HG02642 (cell line): ENCODE results near the gene BCL3.

Experiments used
- ATAC-seq: cut with Tn5 transposase; IDR thresholded peaks from one replicate; pipeline ENCODE4 v1.9.1; 2021; ENCODE audit warnings: mild to moderate bottlenecking; ENCODE audit not compliant: unreplicated experiment, poor library complexity

Gene BCL3

DNA sequence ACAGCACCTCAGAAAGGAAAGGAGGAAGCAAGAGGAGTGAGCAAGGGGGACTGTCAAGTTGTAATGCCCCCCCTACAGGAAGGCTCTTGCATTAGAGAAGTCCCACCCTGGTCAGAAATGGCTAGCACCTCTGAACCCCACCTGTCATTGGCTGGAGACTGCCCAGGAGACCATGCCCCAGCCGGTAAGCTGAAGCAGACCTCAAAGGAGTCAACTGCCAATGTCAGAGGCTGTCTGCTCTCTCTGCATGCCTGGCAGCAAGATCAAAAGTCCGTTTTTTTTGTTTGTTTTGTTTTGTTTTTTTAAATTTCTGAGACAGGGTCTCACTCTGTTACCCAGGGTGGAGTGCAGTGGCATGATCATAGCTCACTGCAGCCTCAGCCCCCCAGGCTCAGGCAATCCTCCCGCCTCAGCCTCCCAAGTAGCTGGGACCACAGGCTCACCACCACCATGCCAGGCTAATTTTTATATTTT lies 8.1 kb upstream of the BCL3 start:
- no peak for ATAC-seq

DNA sequence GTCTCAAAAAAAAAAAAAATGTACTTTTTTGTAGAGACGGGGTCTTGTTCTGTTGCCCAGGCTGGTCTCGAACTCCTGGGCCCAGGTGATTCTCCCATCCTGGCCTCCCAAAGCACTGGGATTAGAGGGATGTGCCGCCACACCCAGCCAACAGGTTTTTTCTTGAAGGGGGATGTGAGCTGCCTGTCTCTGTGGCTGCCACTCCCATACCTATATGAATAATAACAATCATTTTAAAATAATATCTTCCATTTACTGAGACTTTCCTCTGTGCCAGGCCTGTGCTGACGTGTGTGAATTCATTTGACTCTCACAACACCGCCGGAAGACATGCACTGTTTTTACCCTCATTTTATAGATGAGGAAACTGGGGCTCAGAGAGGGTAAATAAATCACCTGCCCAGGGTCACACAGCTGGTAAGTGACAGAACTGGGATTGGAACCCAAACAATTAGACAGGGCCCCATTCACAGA lies 7.2 kb upstream of the BCL3 start:
- ATAC-seq: no peak

DNA sequence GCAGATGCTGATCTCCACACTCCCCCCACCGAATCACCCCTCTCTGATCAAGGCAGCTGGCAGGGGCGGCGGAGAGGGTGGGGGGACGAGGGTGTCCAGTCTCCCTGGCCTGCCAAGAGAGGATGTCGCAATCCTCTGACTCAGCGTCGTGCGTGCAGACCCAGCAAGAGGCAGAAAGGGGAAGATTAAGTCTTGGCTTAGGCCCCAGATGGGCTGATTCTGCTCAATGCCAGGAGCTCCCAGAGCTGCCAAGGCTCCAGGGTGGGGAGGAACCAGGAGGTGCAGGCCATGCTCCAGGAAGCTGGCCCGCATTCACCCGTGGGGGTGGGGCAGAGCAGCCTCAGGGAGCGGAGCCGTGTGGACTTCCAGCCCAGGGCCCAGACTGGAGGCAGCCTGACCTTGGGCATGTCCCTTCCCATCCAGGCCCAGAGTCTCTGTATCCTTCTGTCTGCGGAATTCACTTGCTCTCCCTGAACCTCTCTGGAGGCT lies 6.6 kb upstream of the BCL3 start:
- no peak for ATAC-seq

DNA sequence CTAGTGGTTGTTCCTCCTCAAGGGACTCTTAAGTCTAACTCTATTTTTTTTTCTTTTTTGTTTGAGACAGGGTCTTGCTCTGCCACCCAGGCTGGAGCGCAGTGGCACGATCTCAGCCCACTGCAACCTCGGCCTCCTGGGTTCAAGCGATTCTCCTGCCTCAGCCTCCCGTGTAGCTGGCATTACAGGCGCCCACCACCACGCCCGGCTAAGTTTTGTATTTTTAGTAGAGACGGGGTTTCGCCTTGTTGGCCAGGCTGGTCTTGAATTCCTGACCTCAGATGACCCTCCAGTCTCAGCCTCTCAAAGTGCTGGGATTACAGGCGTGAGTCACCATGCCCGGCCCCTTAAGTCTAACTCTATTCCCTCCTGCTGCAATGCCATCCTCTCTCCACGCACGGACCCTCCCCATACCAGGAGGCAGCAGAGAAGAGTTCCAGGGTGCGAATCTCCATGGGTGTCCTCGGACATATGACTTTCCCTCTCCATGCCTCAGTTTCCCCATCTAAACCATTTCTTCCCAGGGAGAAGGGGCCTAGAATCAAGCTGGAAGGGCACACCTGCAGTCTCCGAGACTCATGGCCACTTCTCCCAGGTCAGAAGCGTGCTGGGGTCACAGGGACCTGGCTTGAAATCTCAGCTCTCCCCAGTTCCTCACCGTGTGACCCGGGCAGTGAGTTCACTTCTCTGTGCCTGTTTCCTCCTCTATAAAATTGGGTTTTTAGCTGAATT lies 6.0 kb upstream of the BCL3 start:
- no peak for ATAC-seq

DNA sequence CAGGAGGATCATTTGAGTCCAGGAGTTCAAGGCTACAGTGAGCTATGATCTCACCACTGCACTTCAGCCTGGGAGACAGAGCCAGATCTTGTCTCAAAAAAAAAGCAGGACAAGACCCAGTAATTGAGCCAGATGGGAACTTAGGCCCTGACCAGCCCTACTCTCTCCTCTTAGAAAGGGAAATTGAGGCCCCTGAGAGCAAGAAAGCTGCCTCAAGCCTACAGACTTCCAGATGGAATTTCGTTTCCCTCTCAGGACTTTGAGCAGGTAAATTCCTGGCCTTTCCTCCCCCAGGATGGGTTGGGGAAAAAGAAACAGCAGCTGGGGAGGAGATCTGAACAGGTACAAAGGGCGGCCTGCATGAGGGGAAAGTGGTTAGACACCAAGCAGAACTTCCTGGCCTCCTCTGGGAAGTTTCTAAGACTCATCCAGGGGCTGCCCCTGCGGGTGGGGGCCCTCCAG lies 3.6 kb upstream of the BCL3 start:
- ATAC-seq: no peak

DNA sequence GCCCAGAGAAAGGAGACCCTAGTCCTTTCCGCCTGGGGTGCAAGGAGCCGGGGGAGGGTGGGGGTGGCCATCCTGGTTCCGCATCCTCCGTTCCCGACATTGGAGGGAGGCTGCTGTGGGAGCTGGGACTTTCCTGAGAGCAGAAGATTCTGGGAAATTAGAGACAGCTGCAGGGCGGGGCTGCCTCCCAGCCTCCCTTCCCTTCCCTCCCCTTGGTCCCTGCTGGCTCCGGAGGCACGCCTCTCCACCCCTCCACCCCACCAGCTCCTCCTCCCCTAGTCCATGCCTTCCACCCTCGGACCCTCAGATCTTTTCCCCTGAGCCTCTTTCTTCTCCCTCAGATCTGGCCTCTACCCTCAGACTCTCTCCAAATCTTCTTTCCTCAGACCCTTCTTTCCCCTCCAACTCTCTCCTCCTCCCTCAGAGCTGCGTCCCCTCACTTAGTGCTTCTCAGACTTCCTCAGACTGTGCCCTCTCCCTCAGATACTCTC lies 3.1 kb upstream of the BCL3 start:
- ATAC-seq: no peak

DNA sequence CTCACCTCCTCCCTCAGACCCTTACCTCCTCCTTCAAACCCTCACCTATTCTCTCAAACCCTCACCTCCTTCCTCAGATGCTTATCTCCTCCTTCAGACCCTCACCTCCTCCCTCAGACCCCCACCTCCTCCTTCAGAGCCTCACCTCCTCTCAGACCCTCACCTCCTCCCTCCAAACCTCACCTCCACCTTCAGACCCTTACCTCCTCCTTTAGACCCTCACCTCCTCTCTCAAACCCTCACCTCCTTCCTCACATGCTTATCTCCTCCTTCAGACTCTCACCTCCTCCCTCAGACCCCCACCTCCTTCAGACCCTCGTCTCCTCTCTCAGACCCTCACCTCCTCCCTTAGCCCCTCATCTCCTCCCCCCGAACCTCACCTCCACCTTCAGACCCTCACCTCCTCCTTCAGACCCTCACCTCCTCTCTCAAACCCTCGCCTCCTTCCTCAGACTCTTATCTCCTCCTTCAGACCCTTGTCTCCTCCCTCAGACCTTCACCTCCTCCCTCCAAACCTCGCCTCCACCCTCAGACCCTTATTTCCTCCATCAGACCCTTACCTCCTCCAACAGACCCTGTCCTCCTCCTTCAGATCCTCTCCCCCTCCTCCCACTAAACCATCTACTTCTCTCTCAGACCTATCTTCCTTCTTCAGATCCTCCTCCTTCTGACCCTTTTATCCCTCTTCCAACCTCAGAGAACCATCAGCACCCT lies 2.5 kb upstream of the BCL3 start:
- ATAC-seq: no peak

DNA sequence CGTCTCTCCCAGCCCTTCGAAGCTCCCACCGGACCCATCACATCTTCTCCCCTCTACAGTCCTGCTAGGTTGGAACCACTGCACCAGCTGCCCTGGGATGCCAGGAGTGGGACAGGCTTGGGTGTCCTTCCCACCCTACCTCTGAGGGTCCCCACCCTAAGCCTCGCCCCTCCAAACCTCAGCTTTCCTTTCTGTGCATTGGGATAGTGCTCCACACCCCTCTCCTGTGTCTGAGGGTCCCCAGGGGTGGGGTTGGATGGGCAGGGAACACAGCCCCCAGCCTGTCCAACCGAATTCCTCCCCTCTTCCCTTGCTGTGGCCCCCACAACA lies 1.9 kb upstream of the BCL3 start:
- no peak for ATAC-seq

DNA sequence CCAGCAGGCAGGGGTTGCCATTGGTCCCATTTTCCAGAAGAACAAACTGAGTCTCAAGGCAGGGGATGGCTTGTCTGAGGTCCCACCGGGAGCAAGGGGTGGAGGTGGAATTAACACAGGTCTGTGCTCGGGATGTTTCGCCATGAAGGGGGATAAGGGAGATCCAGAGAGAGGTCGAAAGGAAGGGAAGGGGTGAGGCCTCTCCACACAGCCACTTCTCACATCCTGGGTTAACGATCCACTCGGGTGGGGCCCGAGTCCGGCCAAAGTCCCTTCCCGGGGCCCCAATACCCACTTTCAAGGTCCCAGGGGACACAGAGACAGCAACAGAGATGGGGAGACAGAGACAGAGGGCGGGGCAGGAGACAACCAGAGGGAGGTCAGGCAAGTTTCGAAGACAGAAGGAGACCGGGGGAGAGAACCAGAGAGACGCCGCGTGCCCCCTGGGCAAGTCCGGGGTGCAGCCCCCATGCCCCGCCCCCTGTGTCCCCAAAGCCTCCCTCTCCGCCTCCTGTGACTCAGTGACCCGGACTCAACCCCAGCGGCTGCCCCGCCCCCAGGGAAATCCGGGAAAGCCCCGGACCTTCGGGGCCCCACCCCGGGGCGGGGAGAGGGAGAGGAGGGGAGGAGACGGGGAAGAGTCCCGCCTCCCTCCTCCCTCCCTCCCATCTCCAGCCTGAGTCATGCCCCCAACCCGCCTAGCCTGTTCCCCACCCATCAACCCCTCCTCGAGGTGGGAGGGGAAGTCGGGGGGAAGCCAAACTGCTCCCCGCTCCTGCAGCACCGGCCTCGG lies 1.4 kb upstream of the BCL3 start:
- ATAC-seq: peak; percentile 45

DNA sequence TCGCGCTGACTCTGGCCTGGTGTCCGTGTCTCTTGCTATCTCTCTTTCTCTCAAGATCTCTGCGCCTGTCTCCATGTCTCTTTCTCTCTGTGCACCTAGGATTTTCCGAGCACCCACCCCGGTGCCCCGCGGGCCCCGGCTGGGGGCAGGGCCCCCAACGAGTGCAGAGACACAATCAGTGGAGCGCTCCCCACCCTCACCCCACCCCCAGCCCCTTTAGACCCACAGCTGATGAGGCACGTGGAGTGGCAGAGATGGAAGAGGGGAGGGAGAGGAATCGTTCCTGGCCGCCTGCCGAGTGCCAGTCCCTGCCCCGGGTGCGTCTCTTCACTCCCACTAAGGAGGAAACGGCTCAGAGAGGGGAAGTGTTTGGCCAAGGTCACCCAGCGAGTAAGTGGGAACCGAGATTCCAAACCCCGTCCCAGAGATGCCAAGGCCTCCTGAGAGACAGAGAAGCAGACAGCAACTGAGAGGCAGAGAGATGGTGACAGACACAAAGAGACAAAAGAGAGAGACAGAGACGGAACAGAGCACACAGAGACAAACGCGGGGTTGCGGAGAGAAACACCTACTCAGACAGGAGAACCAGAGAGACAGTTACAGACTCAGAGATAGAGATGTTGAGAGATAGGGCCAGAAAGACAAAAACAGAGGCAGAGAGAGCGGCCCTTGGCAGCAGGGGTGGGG lies 626 bp upstream of the BCL3 start:
- peak; percentile 10 for ATAC-seq

DNA sequence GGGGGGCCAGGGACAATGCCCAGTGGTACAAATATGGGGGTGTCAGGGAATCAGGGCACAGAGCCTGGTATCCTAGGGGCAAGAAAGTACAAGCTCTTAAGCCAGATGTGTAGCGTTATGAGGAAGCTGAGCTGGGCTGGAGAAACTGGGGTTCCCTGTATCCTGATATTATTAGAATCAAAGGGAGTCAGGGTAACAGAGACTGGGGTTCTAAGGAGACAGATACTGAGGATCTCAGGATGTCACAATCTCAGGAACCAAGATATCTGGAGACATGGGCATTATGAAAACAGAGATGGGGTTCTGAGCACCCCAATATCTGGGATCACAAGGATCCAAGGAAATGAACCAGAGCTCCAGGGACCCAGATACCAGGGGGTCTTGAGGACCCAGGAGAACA lies 784 bp downstream of the BCL3 start:
- no peak for ATAC-seq

DNA sequence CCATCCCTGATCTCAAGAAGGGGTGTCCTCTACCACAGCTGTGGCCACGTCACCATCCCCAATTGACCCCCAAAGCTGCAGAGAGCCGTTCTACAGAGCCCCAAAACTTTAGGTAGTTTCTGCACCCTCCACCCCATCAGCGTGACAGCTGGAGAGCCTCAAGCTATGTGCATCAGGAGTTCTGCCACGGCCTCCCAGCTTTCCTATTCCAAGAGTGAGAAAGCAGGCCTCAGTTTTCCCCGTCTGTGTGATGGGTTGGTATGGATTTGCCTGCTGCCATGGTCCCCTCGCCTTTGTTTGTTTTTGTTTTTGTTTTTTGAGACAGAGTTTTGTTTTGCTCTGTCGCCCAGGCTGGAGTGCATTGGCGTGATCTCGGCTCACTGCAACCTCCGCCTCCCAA lies 1.5 kb downstream of the BCL3 start:
- no peak for ATAC-seq

DNA sequence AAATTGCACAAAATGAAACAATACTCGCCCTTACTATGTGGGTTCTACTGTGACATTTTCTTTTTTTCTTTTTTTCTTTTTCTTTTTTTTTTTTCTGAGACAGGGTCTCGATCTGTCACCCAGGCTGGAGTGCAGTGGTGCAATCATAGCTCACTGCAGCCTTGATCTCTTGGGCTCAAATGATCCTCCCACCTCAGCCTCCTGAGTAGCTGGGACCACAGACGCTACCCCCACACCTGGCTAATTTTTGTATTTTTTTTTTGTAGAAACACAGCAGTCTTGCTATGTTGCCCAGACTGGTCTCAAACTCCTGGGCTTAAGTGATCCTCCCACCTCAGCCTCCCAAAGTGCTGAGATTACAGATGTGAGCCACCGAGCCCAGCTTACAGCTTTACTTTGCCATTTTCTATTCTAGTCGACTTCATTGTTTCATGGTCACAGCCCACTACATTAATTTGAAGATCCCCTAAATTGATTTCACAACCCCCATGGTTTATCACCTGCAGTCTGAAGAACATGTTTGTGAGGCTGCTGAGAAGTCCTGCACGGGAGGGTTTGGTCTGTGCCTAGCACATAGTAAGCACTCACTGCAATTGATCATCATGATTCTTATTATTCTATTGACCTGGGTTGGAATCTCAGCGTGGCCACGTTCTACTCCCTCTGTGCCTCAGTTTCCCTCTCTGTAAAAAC lies 3.8 kb downstream of the BCL3 start:
- no peak for ATAC-seq

DNA sequence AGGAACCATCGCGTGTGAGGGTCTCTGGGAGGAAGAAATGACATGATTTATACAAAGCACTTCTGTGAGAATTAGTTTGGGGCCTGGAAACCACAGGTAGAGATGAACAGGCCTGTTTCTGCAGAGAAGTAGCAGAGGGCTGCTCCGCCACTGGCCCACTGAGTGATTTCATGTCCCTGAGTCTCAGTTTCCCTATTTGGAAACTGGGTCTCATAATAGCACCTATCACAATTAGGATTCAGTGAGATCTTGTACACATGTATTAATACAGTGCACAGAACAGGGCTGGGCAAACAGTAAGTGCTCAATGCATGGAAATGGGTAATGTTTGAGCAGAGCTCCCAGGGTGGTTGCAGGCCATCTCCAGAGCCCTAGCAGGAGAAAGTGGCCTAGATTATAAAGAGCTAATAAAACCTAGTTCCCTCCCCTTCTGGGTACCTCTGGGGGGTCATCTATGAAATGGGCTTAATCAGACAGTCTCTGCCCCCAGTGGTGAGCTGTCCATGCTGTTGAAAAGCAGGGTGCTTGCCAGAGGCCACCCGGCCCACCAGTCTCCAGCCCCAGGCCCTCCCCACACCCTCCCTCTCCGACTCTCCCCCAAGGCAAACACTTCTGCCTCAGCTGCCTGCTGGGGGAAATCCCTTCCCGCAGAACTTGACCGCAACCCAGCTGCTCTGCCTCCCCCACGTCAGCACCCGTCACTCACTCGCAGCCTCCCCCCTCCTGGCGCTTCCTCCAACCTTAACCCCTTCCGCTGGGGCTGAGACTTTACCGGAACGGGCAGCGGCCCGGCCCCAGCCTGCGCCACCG lies 4.5 kb downstream of the BCL3 start:
- ATAC-seq: peak; percentile 77

DNA sequence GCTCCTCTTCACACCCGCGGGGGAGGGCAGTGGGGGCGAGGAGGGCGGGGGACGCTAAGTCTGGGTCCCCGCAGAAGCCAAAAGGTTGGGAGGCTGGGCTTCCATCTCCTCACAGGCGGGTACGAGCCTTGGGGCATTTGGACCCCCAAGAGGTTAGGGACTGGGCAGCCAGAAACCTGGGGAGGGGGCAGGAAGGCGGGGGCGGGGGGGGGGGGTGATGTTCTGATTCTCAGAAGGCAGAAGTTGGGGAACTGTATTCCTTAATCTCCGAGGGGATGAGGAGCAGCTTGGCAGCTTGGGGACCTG lies 5.1 kb downstream of the BCL3 start:
- ATAC-seq: no peak

DNA sequence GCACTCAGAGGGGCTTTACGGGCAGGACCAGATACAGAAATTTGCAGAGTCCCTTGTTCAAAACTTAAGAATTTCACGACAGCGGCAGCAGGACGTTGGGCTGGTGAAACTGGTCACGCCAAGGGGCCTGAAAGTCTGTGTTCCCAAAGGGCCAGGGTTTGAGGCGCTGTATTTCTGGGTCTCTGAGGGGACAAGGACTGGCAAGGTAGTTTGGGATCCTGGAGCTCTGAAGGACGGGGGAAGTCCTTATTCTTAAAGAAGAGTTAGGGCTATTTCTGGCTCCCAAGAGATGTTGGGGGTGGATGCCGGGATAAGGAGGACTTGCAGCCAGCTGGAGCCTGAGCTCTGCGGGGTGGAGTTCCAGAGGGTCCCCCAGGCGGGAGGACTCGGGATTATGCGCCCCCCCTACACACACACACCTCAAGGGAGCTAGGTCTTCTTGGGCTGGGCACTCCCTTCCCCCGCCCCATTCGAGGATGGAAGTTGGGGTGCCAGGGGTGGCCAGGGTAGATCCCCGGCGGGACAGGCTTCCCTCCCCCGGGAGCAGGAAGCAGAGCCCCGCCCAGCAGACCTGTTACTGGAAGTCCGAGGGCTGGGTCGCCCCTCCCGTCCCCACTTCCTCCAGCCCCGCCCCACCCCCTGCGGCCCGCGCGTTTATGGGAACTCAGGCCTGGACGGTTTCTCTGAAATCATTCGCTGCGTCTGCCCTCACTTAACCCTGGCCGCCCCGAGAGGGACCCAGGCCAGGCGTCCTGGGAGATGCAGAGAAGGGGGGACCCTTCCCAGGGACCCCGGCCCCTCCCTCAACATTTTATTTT lies 5.6 kb downstream of the BCL3 start:
- peak; percentile 38 for ATAC-seq

DNA sequence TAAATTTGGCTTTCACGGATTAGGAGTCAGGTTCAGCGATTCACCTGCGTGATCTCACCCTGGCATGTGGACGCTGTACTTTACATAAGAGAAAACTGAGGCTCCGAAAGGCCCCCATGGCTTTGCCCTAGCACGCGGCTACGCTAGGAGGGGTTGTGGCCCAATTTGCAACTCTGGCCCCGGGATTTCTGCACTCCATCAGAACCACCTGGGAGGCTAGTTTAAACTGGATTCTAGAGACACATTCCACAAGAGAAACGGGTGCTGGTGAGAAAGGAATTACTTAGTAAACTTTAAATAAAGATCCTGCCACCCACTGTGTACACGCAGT lies 6.2 kb downstream of the BCL3 start:
- no peak for ATAC-seq

DNA sequence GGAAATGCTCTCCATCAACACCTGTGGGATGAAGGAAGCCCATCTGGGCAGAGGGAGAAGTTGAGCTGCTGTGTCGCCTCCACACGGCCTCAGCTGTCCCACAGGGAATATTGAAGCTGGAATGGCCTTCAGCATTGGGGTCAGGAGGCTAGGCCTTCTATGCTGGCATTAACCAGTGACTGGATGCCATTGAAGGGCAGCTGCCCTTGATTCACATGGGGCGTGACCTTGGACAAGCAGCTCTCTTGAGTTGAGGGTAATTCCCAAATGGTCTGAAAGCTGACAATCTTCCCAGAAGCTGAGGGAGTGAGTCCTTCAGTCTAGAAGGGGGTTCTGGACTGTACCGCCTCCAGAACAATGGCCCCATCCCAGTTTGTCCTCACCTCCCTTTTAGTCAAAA lies 6.7 kb downstream of the BCL3 start:
- ATAC-seq: no peak
